GM06990 (cell line): Measurements from ENCODE around the gene OR56B1.

Experiments used
- DNase-seq: peaks from one replicate; pipeline ENCODE4 v3.0.0-alpha.2; 2011; ENCODE audit not compliant: insufficient read length; ENCODE audit errors: extremely low read depth
- H3K27me3 ChIP-seq: replicated peaks from 2 replicates; pipeline ENCODE4 v1.6.0; 2011; ENCODE audit warnings: low read length; ENCODE audit not compliant: control insufficient read depth, insufficient read depth
- H3K36me3 ChIP-seq: 2 replicates; pipeline ENCODE4 v1.5.1; 2011; ENCODE audit warnings: low read length; ENCODE audit not compliant: control insufficient read depth, insufficient read depth
- H3K4me3 ChIP-seq: replicated peaks from 2 replicates; pipeline ENCODE4 v1.5.1; 2011; ENCODE audit warnings: low read depth, mild to moderate bottlenecking, control low read depth, low read length
- CTCF ChIP-seq: IDR thresholded peaks from 2 replicates; pipeline ENCODE4 v1.5.1; 2011; ENCODE audit warnings: low read length, control low read depth, mild to moderate bottlenecking, inconsistent platforms; ENCODE audit not compliant: insufficient read depth, poor library complexity, severe bottlenecking

Gene OR56B1

GRCh38 chr11:5767056-5767455 lies 30.8 kb downstream of the OR56B1 start:
- TF ChIP-seq CTCF, result no peak
- Histone ChIP-seq H3K27me3 (no peaks in the 10 kb centered on the region), H3K4me3 (no peak overlapping the region), H3K36me3 (no peaks in the 10 kb centered on the region)
- no peak for DNase-seq

GRCh38 chr11:5783255-5783654 lies 47.0 kb downstream of the OR56B1 start, which contains the start of gene OR52N5:
Gene OR52N5, minus strand, starts transcription at chr11:5783355. Its CDS starts 4,721 bp downstream, at chr11:5778634.
- DNase-seq, result no peak
- H3K36me3 ChIP-seq, result no peaks in the 10 kb centered on the region
- no peak for TF ChIP-seq CTCF
- peaks cover 2% of the 10 kb centered on the region; the same call in 1 of the 2 replicates for H3K27me3 ChIP-seq
- no peak within 1 kb of the TSS for H3K4me3 ChIP-seq
